ENCODE data around the gene SAMD5. TPM values are rescaled to one million over a fixed set of nuclear protein-coding genes. Genes with fewer than 3 reads are reported as not detected.

The SAMD5 gene
- total RNA-seq, 4 donors from 2014 or later, result 0.84 to 3.3 (median 2.3) TPM

GRCh38 chr6:147595961-147596360, 87.5 kb downstream of the SAMD5 start:
- H3K27me3 ChIP-seq, result no peaks in the 10 kb centered on the region
- no peaks in the 10 kb centered on the region for H3K9me3 ChIP-seq
- no peaks in the 10 kb centered on the region for H3K4me1 ChIP-seq
- H3K36me3 ChIP-seq, result no peaks in the 10 kb centered on the region
- no peak overlapping the region for H3K4me3 ChIP-seq
- no peak for DNase-seq (ENCODE audit: low spot score in 2 of 2)
- TF ChIP-seq, protein P1, sequence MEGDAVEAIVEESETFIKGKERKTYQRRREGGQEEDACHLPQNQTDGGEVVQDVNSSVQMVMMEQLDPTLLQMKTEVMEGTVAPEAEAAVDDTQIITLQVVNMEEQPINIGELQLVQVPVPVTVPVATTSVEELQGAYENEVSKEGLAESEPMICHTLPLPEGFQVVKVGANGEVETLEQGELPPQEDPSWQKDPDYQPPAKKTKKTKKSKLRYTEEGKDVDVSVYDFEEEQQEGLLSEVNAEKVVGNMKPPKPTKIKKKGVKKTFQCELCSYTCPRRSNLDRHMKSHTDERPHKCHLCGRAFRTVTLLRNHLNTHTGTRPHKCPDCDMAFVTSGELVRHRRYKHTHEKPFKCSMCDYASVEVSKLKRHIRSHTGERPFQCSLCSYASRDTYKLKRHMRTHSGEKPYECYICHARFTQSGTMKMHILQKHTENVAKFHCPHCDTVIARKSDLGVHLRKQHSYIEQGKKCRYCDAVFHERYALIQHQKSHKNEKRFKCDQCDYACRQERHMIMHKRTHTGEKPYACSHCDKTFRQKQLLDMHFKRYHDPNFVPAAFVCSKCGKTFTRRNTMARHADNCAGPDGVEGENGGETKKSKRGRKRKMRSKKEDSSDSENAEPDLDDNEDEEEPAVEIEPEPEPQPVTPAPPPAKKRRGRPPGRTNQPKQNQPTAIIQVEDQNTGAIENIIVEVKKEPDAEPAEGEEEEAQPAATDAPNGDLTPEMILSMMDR (IDR thresholded peaks at IDR 0.05), result no peak
- TF ChIP-seq EP300 (IDR thresholded peaks at IDR 0.05), result no peak
- no peak for TF ChIP-seq POLR2A (IDR thresholded peaks at IDR 0.05)
- WGBS, 2 donors, result 81 to 88% methylated on average over 3 of the region's 3 CpGs
- no peak overlapping the region for H3K27ac ChIP-seq

DNA sequence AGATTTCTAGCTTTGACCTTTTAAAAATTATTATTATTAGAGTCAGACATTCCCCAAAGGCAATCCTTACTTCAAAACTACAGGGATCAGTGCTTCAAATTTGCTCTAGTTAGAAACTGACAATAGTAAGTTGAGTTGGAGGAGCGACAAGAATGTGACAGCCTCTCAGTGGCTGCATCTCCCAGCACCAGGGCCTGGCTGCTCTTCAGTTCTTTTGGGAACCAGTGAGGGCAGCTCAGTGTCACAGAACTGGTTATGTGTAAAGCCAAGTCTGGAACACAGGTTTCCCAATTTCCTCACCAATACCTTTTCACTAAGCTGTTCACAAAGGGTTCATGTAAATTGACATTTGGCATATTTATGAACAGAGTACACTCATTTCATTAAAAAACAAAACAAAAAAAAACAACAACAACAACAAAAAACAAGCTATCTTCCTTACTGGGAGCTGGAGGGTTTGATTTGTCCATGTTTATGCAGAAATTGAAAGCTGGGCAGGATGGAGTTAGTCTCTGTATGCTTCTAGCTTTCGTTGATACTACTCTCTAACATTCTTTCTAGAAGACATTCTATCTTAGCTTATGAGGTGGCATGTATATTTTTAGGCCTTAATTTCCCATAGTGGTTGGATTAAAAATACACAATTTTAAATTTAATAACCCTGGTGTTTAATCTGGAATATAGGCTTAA, 95.0 kb downstream of the SAMD5 start:
- no peaks in the 10 kb centered on the region for H3K27me3 ChIP-seq
- 76 to 86% methylated on average over 2 of the region's 2 CpGs for WGBS, 2 donors
- no peaks in the 10 kb centered on the region for H3K36me3 ChIP-seq
- no peak for TF ChIP-seq POLR2A (IDR thresholded peaks at IDR 0.05)
- DNase-seq (ENCODE audit: low spot score in 2 of 2), result no peak
- H3K4me1 ChIP-seq, result no peaks in the 10 kb centered on the region
- no peak overlapping the region for H3K27ac ChIP-seq
- no peaks in the 10 kb centered on the region for H3K9me3 ChIP-seq
- H3K4me3 ChIP-seq, result no peak overlapping the region

GRCh38 chr6:147604373-147604772, 95.9 kb downstream of the SAMD5 start:
- Histone ChIP-seq H3K27ac (no peak overlapping the region), H3K4me3 (no peak overlapping the region), H3K36me3 (no peaks in the 10 kb centered on the region), H3K27me3 (no peaks in the 10 kb centered on the region), H3K4me1 (no peaks in the 10 kb centered on the region), H3K9me3 (no peaks in the 10 kb centered on the region)
- TF ChIP-seq, protein P1 (IDR thresholded peaks at IDR 0.05), result no peak
- TF ChIP-seq POLR2A (IDR thresholded peaks at IDR 0.05) (no peak), EP300 (IDR thresholded peaks at IDR 0.05) (no peak)
- no peak for DNase-seq (ENCODE audit: low spot score in 2 of 2)
- 75% methylated on average over 4 of the region's 4 CpGs for WGBS, 2 donors

- Histone ChIP-seq H3K27me3 (no peaks in the 10 kb centered on the region), H3K27ac (no peak overlapping the region), H3K36me3 (no peaks in the 10 kb centered on the region), H3K9me3 (no peaks in the 10 kb centered on the region), H3K4me1 (no peaks in the 10 kb centered on the region), H3K4me3 (no peak overlapping the region)
- TF ChIP-seq, protein P1 (IDR thresholded peaks at IDR 0.05), result no peak
- no peak for TF ChIP-seq POLR2A (IDR thresholded peaks at IDR 0.05)
- no peak for TF ChIP-seq EP300 (IDR thresholded peaks at IDR 0.05)
- 97% methylated on average over 5 of the region's 5 CpGs for WGBS, 2 donors
- no peak for DNase-seq (ENCODE audit: low spot score in 2 of 2)
Measured at GRCh38 chr6:147611992-147612391, 103.5 kb downstream of the SAMD5 start.

GRCh38 chr6:147614501-147614900, 106.0 kb downstream of the SAMD5 start:
- DNase-seq (ENCODE audit: low spot score in 2 of 2), result no peak
- H3K27ac ChIP-seq, result no peak overlapping the region
- H3K27me3 ChIP-seq, result no peaks in the 10 kb centered on the region
- H3K4me1 ChIP-seq, result no peaks in the 10 kb centered on the region
- TF ChIP-seq EP300 (IDR thresholded peaks at IDR 0.05) (no peak), POLR2A (IDR thresholded peaks at IDR 0.05) (no peak)
- TF ChIP-seq, protein P1 (IDR thresholded peaks at IDR 0.05), result no peak
- H3K36me3 ChIP-seq, result no peaks in the 10 kb centered on the region
- H3K9me3 ChIP-seq, result no peaks in the 10 kb centered on the region
- no peak overlapping the region for H3K4me3 ChIP-seq
- WGBS, 2 donors, result 70 to 81% methylated on average over 4 of the region's 4 CpGs
